AG08395 (cell line): Measurements from ENCODE around the gene MAP7D1.

Source experiments
- DNase-seq: peaks from one replicate; pipeline ENCODE4 v3.0.0; 2012; ENCODE audit warnings: mixed read lengths, low spot score

MAP7D1 gene

DNA sequence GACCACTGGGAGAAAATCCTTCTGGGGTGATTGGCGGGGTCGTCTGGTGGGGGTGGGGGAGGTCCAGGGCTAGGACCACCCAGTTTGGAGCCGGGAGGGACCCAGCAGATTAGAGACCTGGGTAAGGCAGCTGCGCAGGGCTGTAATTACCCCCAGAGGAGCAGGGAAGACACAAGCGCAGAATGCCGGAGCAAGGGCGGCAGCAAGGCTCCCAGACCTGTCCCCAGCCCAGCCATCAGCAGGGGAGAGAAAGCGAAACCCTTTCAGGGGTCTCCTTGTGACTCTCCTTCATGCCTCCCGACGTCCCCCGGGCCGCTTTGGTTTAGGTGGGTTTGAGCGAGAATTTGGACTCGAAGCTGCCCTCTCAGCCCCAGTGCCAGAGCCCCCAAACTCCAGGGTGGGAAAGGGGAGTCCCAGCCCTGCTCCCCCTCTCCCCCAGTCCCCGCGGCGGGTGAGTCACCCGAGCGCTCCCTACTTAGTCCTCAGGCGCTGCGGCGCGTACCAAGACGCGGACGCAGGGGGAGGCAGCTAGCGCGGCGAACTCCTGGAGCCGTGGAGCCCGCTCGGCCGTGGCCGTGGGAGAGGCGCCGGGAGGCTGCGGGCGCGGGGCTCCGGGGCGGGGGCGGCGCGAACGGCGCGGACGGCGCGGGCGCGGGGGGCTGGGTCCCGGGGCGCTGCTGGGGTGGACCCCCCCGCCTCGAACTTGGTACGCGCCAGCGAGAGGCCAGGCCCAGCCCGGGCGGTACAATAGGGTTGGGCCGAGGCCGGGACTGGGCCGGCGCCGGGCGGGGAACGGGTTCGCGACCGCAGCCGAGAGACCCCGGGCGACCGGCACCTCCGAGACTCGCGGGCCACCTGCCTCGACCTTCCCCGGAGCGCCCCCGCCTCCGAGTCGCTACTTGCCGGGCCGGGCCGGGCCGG lies at the start of gene MAP7D1:
Gene MAP7D1, plus strand, starts transcription at position 753 of the 921 bp plus-strand sequence. CDS start 258 bp downstream, outside the sequence.
- peak; percentile 88 for DNase-seq

DNA sequence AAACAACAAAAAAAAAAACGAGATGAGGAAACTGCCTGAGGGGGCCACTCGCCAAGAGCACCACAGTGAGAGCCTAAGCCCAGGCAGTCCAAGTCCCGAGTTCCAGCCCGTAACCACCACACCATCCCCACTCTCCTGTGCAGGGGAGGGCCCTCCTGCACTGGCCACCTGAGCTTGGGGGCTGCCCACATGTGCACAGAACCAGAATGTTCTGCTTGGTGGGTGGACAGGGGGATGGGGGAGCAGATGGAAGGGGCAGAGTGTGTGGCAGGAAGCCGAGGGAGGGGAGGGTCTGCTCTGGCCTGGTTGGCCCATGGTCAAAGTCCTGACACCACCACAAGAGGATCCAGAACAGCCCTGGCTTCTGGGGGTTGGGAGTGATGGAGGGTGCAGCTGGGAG lies 49.7 kb upstream of the MAP7D1 start:
- no peak for DNase-seq

DNA sequence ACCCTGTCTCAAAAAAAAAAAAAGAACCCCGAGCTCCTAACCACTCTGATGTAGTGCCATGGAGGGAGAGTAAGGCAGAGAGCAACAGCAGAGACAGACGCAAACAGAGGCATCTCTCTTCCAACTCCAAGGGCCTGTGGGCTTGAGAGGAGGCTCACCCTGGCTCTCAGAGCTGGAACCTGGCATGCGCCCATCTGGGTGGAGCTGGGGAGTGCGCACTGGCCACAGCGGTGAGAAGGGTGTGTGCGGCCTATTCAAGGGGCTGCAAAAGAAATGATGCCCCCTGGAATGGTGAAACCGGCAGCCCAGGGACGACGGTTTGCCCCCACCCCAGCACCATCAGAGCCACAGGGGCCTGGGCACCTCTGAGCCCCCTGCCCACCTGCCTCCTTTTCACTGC lies 48.6 kb upstream of the MAP7D1 start:
- no peak for DNase-seq

DNA sequence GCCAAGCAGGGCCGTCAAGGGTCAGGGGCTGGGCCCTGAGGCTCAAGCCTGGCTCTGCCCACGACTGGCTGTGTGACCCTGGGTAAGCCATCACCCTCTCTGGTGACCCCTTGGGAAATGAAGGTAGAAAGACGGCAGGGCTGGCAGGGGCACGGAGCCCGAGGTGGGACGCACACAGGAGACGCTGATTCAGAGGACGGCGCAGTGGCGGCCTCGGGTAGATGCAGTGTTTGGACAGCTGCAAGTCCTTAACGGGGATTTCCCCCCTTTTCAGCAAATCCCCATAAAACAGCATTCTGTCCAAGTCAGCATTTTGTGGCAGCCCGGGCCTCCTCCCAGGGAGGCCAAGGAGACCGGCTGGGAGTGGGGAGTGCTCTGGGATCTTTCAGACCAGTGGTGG lies 47.6 kb upstream of the MAP7D1 start:
- DNase-seq: peak; percentile 67

DNA sequence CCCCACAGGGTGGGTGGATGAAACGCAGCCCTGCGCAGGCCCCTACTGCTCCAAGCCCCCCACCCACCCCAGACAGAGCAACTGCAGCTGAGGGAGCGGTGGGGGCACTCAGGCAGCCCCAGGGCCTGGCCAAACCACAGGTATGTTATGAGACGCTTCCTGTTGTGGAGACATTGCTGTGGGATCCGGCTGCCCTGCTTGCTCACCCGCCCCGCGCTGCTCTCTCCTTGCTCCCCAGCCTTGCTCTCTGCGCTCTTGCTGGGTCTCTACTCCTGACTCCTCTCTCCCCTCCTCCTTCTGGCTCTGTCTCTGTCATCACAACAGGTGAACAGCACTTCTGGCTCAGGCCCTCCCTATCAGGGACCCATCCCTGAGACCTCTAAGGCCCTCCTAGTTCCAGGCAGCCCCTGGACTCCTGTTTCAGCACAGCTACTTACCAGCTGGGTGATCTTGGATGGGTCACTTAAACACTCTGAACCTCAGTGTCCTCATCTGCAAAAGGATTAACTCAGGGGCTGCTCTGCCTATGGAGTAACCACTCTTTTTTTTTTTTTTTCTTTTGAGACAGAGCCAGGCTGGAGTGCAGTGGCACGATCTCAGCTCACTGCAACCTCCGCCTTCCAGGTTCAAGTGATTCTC lies 46.8 kb upstream of the MAP7D1 start:
- DNase-seq: peak; percentile 94

DNA sequence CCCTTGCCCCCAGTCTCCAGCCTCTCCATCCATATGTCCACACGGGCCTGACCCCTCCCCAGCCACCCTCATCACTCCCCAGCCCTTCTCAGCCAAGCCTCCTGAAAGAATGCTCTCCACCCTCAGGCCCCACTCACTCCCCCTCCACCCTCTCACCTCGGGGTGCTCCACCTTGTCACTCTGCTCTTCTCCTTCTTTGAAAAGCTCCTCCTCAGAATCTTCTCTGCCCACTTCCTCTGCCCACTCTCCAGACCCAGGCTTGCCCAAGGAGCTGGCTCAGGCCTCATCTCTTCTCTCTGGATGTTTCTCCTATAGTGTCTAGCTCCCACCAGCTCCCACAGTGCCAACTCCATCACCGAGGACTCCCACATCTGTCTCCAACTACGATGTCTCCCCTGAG lies 44.8 kb upstream of the MAP7D1 start:
- no peak for DNase-seq

DNA sequence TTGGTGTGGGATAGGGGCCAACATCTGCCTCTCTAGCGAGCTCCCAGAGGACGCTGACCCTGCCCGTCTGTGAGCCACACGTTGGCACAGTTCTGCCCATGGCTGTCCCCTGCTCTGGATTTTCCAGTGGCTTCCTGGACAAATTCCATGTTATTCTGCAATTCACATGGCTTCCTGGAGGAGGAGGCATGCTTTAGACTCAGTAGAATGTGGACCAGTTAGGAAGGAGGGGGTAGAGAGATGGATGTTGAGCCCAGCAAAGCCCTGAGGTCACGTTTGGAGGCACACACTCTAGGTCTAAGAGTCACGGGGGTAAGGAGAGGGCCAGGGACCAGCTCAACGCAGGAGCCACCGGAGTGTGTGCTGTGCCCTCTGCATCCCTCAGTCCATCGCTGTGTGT lies 43.1 kb upstream of the MAP7D1 start:
- no peak for DNase-seq

DNA sequence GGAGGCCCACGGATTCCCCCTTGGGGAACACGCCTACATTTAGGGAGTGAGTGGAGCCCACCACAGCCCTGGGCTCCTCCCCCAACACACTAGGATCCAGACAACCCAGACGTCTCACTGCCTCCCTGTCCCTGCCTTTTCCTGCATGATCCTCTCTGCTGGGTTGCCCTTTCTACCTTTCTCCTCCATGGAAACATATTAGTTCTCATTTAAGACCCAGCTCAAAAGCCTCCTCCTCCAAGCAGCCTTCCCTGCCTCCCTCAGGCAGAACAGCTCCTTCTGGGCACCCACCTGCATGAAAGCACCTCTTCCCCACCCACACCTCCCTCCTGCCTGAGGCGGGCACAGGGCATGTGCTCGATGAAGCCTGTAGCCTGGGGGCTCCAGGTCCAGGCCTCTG lies 41.6 kb upstream of the MAP7D1 start:
- DNase-seq: no peak

DNA sequence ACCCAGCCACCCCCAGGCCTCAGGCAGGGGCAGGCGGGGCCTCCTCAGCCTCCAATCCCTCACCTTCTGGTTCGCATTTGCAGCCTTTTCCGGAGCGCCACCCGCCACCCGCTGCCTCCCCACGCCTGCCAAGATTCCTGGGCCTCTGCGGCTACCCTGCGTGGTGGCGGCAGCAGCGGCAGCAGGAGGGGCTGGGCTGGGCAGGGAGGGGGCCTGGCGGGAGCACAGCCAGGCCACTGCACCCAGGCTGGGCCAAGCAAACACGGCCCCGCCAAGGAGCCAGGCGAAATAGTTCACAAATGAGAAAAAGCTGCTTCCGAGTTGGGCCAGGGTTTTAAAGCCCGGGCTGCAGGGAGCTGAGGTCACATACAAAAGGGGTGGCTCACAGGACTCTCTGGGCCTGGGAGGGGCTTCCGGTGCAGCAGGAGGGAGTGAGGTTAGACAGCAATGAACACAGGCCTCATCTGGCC lies 40.7 kb upstream of the MAP7D1 start:
- peak; percentile 94 for DNase-seq

DNA sequence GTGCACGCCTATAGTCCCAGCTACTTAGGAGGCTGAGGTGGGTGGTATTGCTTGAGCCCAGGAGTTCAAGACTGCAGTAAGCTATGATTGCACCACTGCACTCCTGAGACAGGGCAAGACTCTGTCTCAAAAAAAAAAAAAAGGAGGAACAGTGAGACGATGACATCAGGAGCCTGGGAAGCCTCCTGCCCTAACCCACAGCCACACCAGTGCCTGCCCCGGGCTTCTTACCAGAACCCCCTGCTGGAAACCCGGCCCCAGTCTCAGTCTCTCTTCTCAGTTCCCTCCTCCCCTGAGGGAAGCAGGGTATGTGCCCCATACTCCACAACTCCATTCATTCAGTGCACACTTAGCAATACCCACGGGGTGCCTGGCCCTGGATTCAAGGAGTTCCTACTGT lies 40.0 kb upstream of the MAP7D1 start:
- peak; percentile 76 for DNase-seq

DNA sequence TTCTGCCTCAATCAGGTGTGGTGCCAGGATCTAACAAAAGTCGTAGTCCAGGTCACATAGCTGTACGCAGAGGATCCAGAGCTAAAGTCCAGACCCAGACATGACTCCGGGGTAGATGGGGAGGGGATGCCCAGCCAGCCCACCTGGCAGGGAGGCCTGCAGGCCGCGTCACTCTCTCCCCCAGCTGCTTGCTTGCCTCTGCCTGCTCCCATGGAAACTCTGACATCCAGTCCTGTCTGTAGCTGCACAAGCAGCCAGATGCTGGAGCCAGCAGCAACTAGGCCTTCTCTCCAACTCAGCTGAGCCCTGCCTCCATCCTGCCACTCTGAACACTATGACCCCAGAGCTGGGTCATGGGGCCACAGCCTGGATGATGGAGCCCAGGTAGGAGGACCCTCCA lies 39.1 kb upstream of the MAP7D1 start:
- DNase-seq: no peak

DNA sequence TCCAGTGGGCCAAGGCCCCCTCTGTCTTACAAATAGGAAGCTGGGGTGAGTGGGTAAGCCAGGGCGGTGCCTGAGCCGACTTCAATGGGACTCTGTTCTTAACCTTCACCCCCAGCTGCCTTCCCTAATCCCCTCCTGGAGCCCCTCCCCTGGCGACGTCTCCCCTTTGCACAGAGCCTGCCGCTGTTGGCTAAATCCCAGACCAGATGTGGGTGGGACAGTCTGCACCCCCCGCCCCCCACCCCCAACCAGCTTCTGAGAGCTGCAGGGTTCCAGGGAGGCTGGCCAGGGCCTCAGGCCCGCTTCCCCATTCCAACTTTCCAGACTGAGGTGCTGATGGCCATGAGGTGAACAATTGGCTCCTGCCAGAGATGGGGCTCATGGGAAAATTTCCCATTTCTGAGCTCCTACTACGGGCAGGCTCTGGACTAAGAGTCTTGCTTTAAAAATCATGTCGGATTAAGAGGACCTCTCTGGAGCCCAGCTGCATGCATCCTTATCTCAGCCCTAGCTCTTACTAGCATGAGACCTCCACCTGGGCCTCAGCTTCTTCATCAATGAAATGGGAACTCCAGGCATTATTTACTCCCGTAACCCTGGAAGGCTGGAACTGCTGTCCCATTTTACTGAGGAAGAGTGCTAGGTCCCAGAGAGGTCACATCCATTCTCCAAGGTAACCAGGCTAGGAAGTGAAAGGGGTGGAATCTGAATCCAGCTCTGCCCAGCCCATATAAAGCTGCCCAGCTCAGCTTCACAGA lies 37.3 kb upstream of the MAP7D1 start:
- DNase-seq: no peak

DNA sequence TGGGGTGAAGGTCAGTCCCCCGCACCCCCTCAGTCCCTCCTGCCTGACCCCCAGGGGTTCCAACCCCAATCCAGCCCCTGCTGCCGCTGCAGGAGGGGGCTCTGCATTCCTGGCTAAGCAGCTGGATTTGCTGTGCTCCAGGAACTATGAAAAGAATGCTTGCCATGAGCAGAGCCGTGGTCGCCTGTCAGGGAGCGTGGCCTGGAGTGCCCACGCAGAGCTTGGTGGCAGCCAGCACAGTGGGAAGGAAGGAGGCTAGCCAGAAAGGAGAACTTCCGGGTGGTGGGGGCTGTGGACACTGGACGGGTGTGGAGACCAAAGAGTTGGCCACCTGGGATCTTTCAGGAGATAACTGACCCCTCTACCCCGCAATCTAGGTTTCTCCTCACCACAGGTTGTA lies 36.5 kb upstream of the MAP7D1 start:
- no peak for DNase-seq

DNA sequence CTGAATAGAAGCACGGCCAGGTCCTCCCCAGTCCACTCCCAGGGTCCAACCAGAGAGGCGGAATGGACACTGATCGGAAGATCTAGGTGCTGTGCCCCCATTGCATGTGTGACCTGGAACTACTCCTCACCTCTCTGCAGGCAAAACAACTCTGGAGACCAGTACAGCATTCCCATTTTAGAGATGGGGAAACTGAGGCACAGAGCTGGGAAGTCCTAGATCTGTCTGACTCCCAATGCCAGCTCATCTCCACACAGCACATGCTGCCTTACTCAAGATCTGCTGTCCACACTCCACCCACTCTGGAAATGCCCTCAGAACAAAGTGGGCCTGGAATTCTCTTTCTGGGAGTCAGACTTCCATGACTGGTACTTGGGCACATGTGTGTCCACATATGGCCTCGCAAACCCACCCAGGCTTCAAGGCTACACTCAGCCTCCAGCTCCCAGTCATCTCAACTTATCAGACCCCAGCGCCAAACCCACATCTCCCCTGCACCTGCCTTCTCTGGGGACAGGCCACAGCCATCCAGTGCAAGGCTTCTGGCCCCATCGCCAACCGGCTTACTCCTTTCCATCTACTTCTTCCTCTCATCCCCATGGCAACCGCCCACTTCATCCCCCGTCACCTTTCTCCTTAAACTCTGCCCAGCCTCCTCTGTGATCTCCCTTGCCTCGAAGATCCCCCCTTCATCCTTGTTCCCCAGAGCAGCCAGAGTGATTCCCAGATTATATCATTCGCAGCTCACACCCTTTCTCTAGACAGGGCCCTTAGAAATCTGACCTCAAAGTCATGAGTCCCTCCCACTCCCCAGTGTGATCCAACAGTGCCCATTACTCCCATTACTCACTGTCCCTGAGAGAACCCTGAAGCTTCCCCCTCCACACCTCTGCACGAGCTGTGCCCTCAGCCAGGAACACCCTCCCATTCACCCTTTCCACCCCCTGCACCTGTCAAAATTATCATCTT lies 33.6 kb upstream of the MAP7D1 start:
- no peak for DNase-seq

DNA sequence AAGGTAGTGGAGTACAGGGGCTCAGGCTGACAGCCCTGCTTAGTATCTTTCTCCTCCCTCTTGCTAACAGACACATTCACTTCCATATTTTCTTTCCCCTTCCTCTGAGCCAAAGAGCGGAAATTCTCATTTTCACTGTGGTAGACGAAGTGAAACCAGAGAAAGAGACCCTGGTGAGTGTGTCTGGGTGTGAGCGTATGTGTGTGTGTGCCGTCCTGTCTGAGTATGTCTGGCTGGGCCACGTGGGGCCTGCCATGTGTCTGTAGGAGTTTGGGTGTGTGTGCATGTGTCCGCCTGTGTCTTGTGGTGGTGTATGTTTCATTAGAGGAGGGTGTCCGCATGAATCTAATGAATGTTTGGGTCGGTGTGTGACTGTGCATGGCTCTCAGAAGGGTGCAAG lies 32.6 kb upstream of the MAP7D1 start:
- no peak for DNase-seq

DNA sequence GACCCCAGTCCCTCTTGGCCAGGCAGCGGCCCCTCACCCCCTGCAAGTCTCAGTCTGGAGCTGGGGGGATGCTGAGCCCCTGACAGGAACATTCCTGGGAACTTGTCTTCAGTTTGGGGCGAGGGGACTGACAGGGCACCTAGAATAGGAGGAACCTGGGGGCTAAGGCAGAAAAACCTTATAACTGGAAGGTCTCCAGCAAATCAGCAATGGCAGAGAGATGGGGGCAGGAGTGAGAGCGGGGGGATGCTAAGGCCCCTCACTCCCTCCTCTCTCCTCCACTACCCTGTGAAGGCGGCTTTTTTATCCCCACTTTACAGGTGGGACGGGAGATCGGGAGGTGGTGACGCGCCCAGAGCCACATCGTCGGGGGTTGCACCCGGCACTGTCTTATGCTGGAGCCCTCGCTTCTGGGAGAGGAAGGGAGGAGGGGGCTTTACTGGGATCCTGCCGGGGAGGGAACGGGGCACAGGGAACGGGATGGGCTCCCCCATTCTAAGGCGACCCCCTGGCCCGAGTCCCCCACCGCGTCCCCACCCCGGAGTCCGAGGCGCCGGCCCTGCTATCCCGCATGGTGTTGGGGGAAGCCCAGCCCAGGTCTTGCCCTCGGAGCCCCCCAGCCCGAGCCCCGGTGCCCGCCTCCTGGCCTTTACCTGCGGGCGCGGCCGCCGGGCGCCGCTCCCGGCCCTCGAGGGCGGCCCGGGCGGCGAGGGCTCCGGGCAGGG lies 31.4 kb upstream of the MAP7D1 start:
- DNase-seq: no peak

DNA sequence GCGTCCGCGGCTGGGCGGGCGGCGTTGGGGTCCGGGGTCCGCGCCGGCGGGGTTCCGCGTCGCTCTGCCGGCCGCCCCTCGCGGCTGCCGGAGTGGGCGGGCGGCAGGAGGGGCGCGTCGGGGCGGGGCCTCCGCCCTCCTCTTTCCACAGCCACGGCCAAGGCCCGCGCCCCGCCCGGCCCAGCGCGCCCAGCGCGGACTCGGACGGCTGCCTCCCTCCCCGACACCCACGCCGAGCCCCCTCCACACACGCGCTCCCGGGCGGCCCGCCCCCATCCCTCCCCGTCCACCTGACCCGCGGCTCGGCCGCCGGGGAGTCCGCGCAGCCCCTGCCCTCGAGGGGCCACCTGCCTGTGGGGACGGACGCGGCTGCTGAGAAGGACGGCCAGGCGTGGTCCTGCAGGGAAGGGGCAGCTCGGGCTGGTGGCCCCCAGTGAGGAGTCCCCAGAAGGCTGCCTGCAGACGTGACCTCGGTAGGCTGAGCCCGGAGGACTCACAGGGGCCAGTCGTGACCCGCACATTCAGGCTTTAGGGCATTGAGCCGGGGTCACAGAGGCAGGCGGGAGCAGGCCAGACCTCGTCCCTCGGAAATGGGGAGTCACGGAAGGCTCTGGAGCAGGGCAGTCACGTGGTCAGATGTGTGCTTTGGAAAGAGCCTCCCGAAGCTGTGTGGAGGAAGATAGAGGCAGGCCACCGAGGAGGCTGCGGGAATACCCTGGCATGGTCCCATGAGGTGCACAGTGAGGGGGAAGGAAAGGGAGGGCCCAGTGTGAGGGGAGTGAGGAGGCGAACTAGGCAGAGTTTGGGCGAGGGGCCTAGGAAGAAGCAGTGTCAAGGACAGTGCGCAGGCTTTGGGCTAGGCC lies 30.6 kb upstream of the MAP7D1 start, which contains the start of gene COL8A2:
Gene COL8A2, minus strand, starts transcription at position 94 of the 863 bp plus-strand sequence. CDS start 24,980 bp downstream, outside the sequence.
- no peak for DNase-seq

DNA sequence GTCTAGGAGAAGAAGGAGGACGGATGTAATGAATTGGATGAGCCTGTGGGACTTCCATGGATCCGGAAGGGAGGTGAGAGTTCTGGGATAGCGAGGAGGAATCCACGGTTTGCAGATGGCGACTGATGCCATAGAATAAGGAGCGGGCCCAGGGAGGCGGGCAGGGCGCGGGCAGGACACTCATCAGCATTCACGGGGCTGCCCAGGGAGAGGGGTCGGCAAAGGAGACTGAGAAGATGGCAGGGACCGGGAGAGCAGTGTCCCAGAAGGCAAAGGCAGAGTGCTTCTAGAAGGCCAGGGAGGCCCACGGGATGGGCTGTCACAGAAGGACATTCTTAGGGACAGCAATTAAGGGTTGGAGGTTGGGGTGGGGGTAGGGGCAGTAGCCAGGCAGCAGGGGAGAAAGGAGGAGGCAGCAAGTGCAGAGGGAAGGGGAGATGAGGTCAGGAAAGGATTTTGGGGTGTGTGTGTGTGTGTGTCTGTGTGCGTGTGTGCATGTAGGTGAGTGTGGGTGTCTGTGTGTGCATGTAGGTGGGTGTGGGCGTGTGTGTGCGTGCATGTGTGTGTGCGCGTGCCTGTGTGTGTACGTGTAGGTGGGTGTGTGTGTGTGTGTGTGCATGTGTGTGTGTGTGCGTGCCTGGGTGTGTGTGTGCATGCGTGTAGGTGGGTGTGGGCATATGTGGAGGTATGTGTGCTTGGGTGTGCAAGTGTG lies 29.8 kb upstream of the MAP7D1 start:
- DNase-seq: no peak
